HAP-1 (cell line): ENCODE measurements around the gene DGKI.
A peak's percentile ranks its signal among the peaks of the same experiment; 100 is the strongest.

Experiments used
- DNase-seq, 2 experiments: peaks; one replicate each; pipeline ENCODE4 v3.0.0-alpha.2; 2016 to 2020; ENCODE audit warnings: low spot score in 2 of 2
- H3K27me3 ChIP-seq: fragments of 250-450 bp; sonication (Bioruptor Pico); 2 replicates; pipeline ENCODE4 v1.5.1; 2020; ENCODE audit warnings: low read depth, mild to moderate bottlenecking, moderate library complexity
- H3K36me3 ChIP-seq: fragments of 250-450 bp; sonication (Bioruptor Pico); replicated peaks from 2 replicates; pipeline ENCODE4 v1.5.1; 2020; ENCODE audit warnings: mild to moderate bottlenecking
- H3K4me1 ChIP-seq: fragments of 250-450 bp; sonication (Bioruptor Pico); 2 replicates; pipeline ENCODE4 v1.5.1; 2020; ENCODE audit warnings: mild to moderate bottlenecking
- H3K4me3 ChIP-seq: fragments of 250-450 bp; sonication (Bioruptor Pico); 2 replicates; pipeline ENCODE4 v1.5.1; 2020; ENCODE audit warnings: mild to moderate bottlenecking, moderate library complexity
- H3K9me3 ChIP-seq: fragments of 250-450 bp; sonication (Bioruptor Pico); 2 replicates; pipeline ENCODE4 v1.5.1; 2020; ENCODE audit warnings: mild to moderate bottlenecking, moderate library complexity
- in situ Hi-C: fragments of 300-500 bp; cut with MboI; formaldehyde crosslinking; loops from 3 replicates; pipeline ENCODE4 v1.14.3; 2020; ENCODE audit warnings: low sequenced_read_pairs, inconsistent platforms, mixed read lengths

DGKI gene

GRCh38 chr7:137862358-137862757 is 15.6 kb upstream of the DGKI start:
- DNase-seq = no peak
- Histone ChIP-seq H3K9me3 (peaks cover 3% of the 10 kb centered on the region), H3K4me1 (peaks cover 6% of the 10 kb centered on the region), H3K27me3 (no peaks in the 10 kb centered on the region), H3K36me3 (no peaks in the 10 kb centered on the region), H3K4me3 (no peak overlapping the region)
- in situ Hi-C loops = no loop called here

- Histone ChIP-seq H3K9me3 (no peaks in the 10 kb centered on the region), H3K4me3 (no peak overlapping the region), H3K4me1 (peaks cover 6% of the 10 kb centered on the region), H3K36me3 (no peaks in the 10 kb centered on the region), H3K27me3 (no peaks in the 10 kb centered on the region)
- in situ Hi-C loops = no loop called here
- DNase-seq = peak; percentile 38 to 66
These were observed 13.8 kb upstream of the DGKI start for GRCh38 chr7:137860542-137860941.

GRCh38 chr7:137853053-137853452 is 6.3 kb upstream of the DGKI start:
- H3K27me3 ChIP-seq = peaks cover 6% of the 10 kb centered on the region
- no peaks in the 10 kb centered on the region for H3K9me3 ChIP-seq
- in situ Hi-C loops = no loop called here
- no peak for DNase-seq
- H3K4me1 ChIP-seq = no peaks in the 10 kb centered on the region
- H3K36me3 ChIP-seq = no peaks in the 10 kb centered on the region
- no peak overlapping the region for H3K4me3 ChIP-seq

GRCh38 chr7:137852108-137852507 is 5.3 kb upstream of the DGKI start:
- H3K27me3 ChIP-seq = peaks cover 16% of the 10 kb centered on the region
- no peak for DNase-seq
- no peaks in the 10 kb centered on the region for H3K36me3 ChIP-seq
- H3K4me3 ChIP-seq = no peak overlapping the region
- H3K4me1 ChIP-seq = no peaks in the 10 kb centered on the region; the same call in none of the 2 replicates
- in situ Hi-C loops = no loop called here
- H3K9me3 ChIP-seq = no peaks in the 10 kb centered on the region

- in situ Hi-C loops = no loop called here
- no peaks in the 10 kb centered on the region for H3K9me3 ChIP-seq
- H3K4me1 ChIP-seq = no peaks in the 10 kb centered on the region; the same call in none of the 2 replicates
These were observed 4.5 kb upstream of the DGKI start for GRCh38 chr7:137850972-137851945.

GRCh38 chr7:137850571-137850970 is 3.8 kb upstream of the DGKI start:
- Histone ChIP-seq H3K9me3 (no peaks in the 10 kb centered on the region), H3K36me3 (no peaks in the 10 kb centered on the region), H3K27me3 (peaks cover 28% of the 10 kb centered on the region), H3K4me3 (no peak overlapping the region), H3K4me1 (no peaks in the 10 kb centered on the region; the same call in none of the 2 replicates)
- in situ Hi-C loops = no loop called here
- no peak for DNase-seq

More at GRCh38 chr7:137850972-137851945, 4.5 kb upstream of the DGKI start:
- no peak for DNase-seq
- Histone ChIP-seq H3K4me3 (no peak overlapping the region), H3K36me3 (no peaks in the 10 kb centered on the region), H3K27me3 (peaks cover 21% of the 10 kb centered on the region)

GRCh38 chr7:137848095-137848494 is 1.3 kb upstream of the DGKI start:
- in situ Hi-C loops = no loop called here
- no peaks in the 10 kb centered on the region; the same call in none of the 2 replicates for H3K4me1 ChIP-seq
- peaks cover 47% of the 10 kb centered on the region for H3K27me3 ChIP-seq

GRCh38 chr7:137847568-137848050 is 835 bp upstream of the DGKI start:
- Histone ChIP-seq H3K36me3 (no peaks in the 10 kb centered on the region), H3K4me3 (peak overlapping the region; percentile 24), H3K4me1 (no peaks in the 10 kb centered on the region; the same call in none of the 2 replicates), H3K27me3 (peaks cover 47% of the 10 kb centered on the region), H3K9me3 (no peaks in the 10 kb centered on the region)
- DNase-seq = peak in 1 of 2 experiments; percentile 26
- in situ Hi-C loops = no loop called here

More at GRCh38 chr7:137848095-137848494, 1.3 kb upstream of the DGKI start:
- no peaks in the 10 kb centered on the region for H3K9me3 ChIP-seq
- H3K4me3 ChIP-seq = no peak overlapping the region
- no peak for DNase-seq
- no peaks in the 10 kb centered on the region for H3K36me3 ChIP-seq

- in situ Hi-C loops = no loop called here
- Histone ChIP-seq H3K27me3 (peaks cover 51% of the 10 kb centered on the region), H3K36me3 (no peaks in the 10 kb centered on the region), H3K4me1 (no peaks in the 10 kb centered on the region; the same call in none of the 2 replicates), H3K4me3 (no peak overlapping the region; the same call in 1 of the 2 replicates), H3K9me3 (no peaks in the 10 kb centered on the region)
- DNase-seq = no peak
These were observed 286 bp downstream of the DGKI start for GRCh38 chr7:137846549-137846826.

- H3K9me3 ChIP-seq = no peaks in the 10 kb centered on the region
- no peak for DNase-seq
- in situ Hi-C loops = no loop called here
- H3K36me3 ChIP-seq = no peaks in the 10 kb centered on the region
- H3K4me3 ChIP-seq = no peak overlapping the region
- peaks cover 51% of the 10 kb centered on the region for H3K27me3 ChIP-seq
- peaks cover 9% of the 10 kb centered on the region for H3K4me1 ChIP-seq
These were observed 1.9 kb downstream of the DGKI start for GRCh38 chr7:137844677-137845425.

GRCh38 chr7:137839903-137840779 is 6.6 kb downstream of the DGKI start:
- DNase-seq = peak; percentile 24 to 48
- Histone ChIP-seq H3K36me3 (no peaks in the 10 kb centered on the region), H3K27me3 (peaks cover 18% of the 10 kb centered on the region), H3K9me3 (no peaks in the 10 kb centered on the region), H3K4me3 (no peak overlapping the region), H3K4me1 (peaks cover 14% of the 10 kb centered on the region)
- in situ Hi-C loops = no loop called here

- Histone ChIP-seq H3K36me3 (no peaks in the 10 kb centered on the region), H3K4me3 (no peak overlapping the region), H3K4me1 (peaks cover 14% of the 10 kb centered on the region), H3K9me3 (no peaks in the 10 kb centered on the region), H3K27me3 (peaks cover 9% of the 10 kb centered on the region)
- in situ Hi-C loops = no loop called here
- no peak for DNase-seq
These were observed 8.0 kb downstream of the DGKI start for GRCh38 chr7:137838706-137839315.

- in situ Hi-C loops = no loop called here
- Histone ChIP-seq H3K9me3 (peaks cover 8% of the 10 kb centered on the region), H3K4me3 (no peak overlapping the region), H3K27me3 (no peaks in the 10 kb centered on the region; the same call in 1 of the 2 replicates), H3K36me3 (no peaks in the 10 kb centered on the region), H3K4me1 (peaks cover 14% of the 10 kb centered on the region)
- DNase-seq = no peak
These were observed 10.2 kb downstream of the DGKI start for GRCh38 chr7:137836541-137836940.
